ENCODE results near the gene SECISBP2L. TPM values are rescaled to one million over a fixed set of nuclear protein-coding genes. Genes with fewer than 3 reads are reported as not detected.

SECISBP2L gene
- total and polyA plus RNA-seq, 10 of the 15 experiments (the other 5 are each of a cell fraction or from before 2014, with no cell fraction given), result 1.4 to 24.2 (median 10.4) TPM

- ATAC-seq (no peak), FAIRE-seq (no peak), DNase-seq (ENCODE audit: low read depth, low spot score) (no peak)
- H3K36me3 ChIP-seq (ENCODE audit: control insufficient read depth in 2 of 2, insufficient read depth in 2 of 2, low read length in 1 of 2), result no peaks in the 10 kb centered on the region
- no peak overlapping the region for H3K4me2 ChIP-seq (ENCODE audit: control insufficient read depth, insufficient read depth)
- POLR2A ChIA-PET, result no interaction called here
- intact Hi-C loops (cut with micrococcal nuclease; ENCODE audit: unreplicated experiment), result no loop called here
- H3K27ac ChIP-seq (ENCODE audit: control insufficient read depth, insufficient read depth), result no peak overlapping the region
- CTCF ChIA-PET, result interaction anchor here (1.2 kb wide), 1 partner anchor 16 kb away, joined by 3 read pairs; no protein-coding TSS in a partner anchor
- no peaks in the 10 kb centered on the region for H4K20me1 ChIP-seq (ENCODE audit: control insufficient read depth, insufficient read depth)
- TF ChIP-seq NBN (IDR thresholded peaks at IDR 0.05) (no peak), ATF2 (IDR thresholded peaks at IDR 0.05; ENCODE audit: low read length) (no peak), SPI1 (IDR thresholded peaks at IDR 0.05; ENCODE audit: borderline replicate concordance, insufficient read depth, low read depth, low read length) (no peak), TAF1 (IDR thresholded peaks at IDR 0.05; ENCODE audit: borderline replicate concordance, low read depth, low read length) (no peak)
- H3K4me1 ChIP-seq (ENCODE audit: control insufficient read depth, insufficient read depth, low read length), result no peaks in the 10 kb centered on the region
- no peaks in the 10 kb centered on the region for H3K79me2 ChIP-seq (ENCODE audit: control insufficient read depth, insufficient read depth, low read length)
- H2AFZ ChIP-seq (ENCODE audit: control insufficient read depth, low read depth, low read length), result no peak overlapping the region
- H3K27me3 ChIP-seq (replicated peaks in 1 of 2; ENCODE audit: control insufficient read depth in 2 of 2, insufficient read depth in 2 of 2, low read length in 1 of 2), result no peaks in the 10 kb centered on the region
- H3K9ac ChIP-seq (ENCODE audit: control insufficient read depth, insufficient read depth, low read length), result no peak overlapping the region
- WGBS (ENCODE audit: insufficient coverage, insufficient replicate concordance, low lambda C conversion rate, missing lambda C conversion rate), result 25% methylated on average over 3 of the region's 3 CpGs
- no peaks in the 10 kb centered on the region for H3K9me3 ChIP-seq (replicated peaks; ENCODE audit: control insufficient read depth, insufficient read depth, low read length)
- no peak overlapping the region for H3K4me3 ChIP-seq
- in situ Hi-C loops (cut with MboI), result no loop called here
- no TSS peak for BruUV-seq (replicated peaks)
- SMC1A ChIA-PET (ENCODE audit: uncharacterized antibody, unreplicated experiment), result no interaction called here
- RAD21 ChIA-PET (ENCODE audit: unreplicated experiment), result no interaction called here
These were observed 90.3 kb downstream of the SECISBP2L start for GRCh38 chr15:48955967-48956366.

- Histone ChIP-seq H3K36me3 (ENCODE audit: control insufficient read depth in 2 of 2, insufficient read depth in 2 of 2, low read length in 1 of 2) (no peaks in the 10 kb centered on the region), H4K20me1 (ENCODE audit: control insufficient read depth, insufficient read depth) (no peaks in the 10 kb centered on the region), H3K9ac (ENCODE audit: control insufficient read depth, insufficient read depth, low read length) (no peak overlapping the region), H3K79me2 (ENCODE audit: control insufficient read depth, insufficient read depth, low read length) (no peaks in the 10 kb centered on the region), H3K4me2 (ENCODE audit: control insufficient read depth, insufficient read depth) (no peak overlapping the region), H2AFZ (ENCODE audit: control insufficient read depth, low read depth, low read length) (no peak overlapping the region), H3K27ac (ENCODE audit: control insufficient read depth, insufficient read depth) (no peak overlapping the region), H3K4me1 (ENCODE audit: control insufficient read depth, insufficient read depth, low read length) (no peaks in the 10 kb centered on the region), H3K9me3 (replicated peaks; ENCODE audit: control insufficient read depth, insufficient read depth, low read length) (no peaks in the 10 kb centered on the region), H3K4me3 (no peak overlapping the region), H3K27me3 (replicated peaks in 1 of 2; ENCODE audit: control insufficient read depth in 2 of 2, insufficient read depth in 2 of 2, low read length in 1 of 2) (no peaks in the 10 kb centered on the region)
- no peak for ATAC-seq
- BruUV-seq (replicated peaks), result no TSS peak
- intact Hi-C loops (cut with micrococcal nuclease; ENCODE audit: unreplicated experiment) (no loop called here), in situ Hi-C loops (cut with MboI) (no loop called here)
- no peak for FAIRE-seq
- ChIA-PET SMC1A (ENCODE audit: uncharacterized antibody, unreplicated experiment) (no interaction called here), RAD21 (ENCODE audit: unreplicated experiment) (no interaction called here), CTCF (interaction anchor here (1.2 to 2.1 kb wide), 2 partner anchors 10 to 16 kb away, joined by 3 to 6 read pairs; no protein-coding TSS in a partner anchor), POLR2A (no interaction called here)
- no peak for DNase-seq (ENCODE audit: low read depth, low spot score)
- 50% methylated on average over 4 of the region's 4 CpGs for WGBS (ENCODE audit: insufficient coverage, insufficient replicate concordance, low lambda C conversion rate, missing lambda C conversion rate)
- no peak for TF ChIP-seq KLF5 (IDR thresholded peaks at IDR 0.05; ENCODE audit: partially characterized antibody)
- TF ChIP-seq PKNOX1 (IDR thresholded peaks at IDR 0.05), result no peak
- TF ChIP-seq IKZF1 (conservative IDR thresholded peaks at IDR 0.05), result no peak
- TF ChIP-seq MXI1 (IDR thresholded peaks at IDR 0.05; ENCODE audit: low read depth, low read length), result no peak
- TF ChIP-seq SMC3 (IDR thresholded peaks at IDR 0.05; ENCODE audit: borderline replicate concordance, low read length), result no peak
- no peak for TF ChIP-seq CREB1 (IDR thresholded peaks at IDR 0.05; ENCODE audit: low read depth)
- TF ChIP-seq ZBED1 (IDR thresholded peaks at IDR 0.05; ENCODE audit: borderline replicate concordance), result no peak
- no peak for TF ChIP-seq TBL1XR1 (IDR thresholded peaks at IDR 0.05; ENCODE audit: low read depth, low read length)
- TF ChIP-seq NRF1 (conservative IDR thresholded peaks at IDR 0.05; ENCODE audit: low read depth, low read length), result no peak
- no peak for TF ChIP-seq POLR2AphosphoS2 (IDR thresholded peaks at IDR 0.05; ENCODE audit: low read depth, low read length)
- no peak for TF ChIP-seq ASH2L (IDR thresholded peaks at IDR 0.05; ENCODE audit: borderline replicate concordance, low read depth)
These were observed 90.9 kb downstream of the SECISBP2L start for GRCh38 chr15:48955370-48955769.

All from GM12878 (cell line).